ENCODE measurements around the gene TMC7.

TMC7 gene

DNA sequence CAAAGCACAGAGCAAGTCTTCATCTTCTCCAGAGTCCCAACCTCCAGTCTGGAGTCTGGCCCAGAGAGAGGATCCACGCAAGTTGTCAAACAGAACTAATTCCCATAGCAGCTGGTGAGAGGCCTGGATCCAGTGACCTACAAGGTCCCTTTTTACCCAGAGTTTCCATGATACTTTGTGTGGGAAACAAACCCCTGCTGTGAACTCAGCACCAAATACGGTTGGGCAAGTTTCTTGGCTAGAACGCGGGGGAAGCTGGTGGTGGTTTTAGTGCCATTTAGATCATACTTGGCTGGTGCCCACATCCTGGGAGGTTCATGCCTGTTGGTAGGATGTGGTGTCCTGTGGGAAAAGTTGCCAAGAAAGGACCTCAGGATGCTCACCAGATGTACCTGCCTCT is 18.1 kb downstream of the TMC7 start:
- no peaks in the 10 kb centered on the region for H3K27me3 ChIP-seq (replicated peaks; ENCODE audit: control insufficient read depth, insufficient read depth, low read length)
- TF ChIP-seq, protein P1, sequence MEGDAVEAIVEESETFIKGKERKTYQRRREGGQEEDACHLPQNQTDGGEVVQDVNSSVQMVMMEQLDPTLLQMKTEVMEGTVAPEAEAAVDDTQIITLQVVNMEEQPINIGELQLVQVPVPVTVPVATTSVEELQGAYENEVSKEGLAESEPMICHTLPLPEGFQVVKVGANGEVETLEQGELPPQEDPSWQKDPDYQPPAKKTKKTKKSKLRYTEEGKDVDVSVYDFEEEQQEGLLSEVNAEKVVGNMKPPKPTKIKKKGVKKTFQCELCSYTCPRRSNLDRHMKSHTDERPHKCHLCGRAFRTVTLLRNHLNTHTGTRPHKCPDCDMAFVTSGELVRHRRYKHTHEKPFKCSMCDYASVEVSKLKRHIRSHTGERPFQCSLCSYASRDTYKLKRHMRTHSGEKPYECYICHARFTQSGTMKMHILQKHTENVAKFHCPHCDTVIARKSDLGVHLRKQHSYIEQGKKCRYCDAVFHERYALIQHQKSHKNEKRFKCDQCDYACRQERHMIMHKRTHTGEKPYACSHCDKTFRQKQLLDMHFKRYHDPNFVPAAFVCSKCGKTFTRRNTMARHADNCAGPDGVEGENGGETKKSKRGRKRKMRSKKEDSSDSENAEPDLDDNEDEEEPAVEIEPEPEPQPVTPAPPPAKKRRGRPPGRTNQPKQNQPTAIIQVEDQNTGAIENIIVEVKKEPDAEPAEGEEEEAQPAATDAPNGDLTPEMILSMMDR (IDR thresholded peaks at IDR 0.05; ENCODE audit: insufficient read depth, low read length, poor library complexity, severe bottlenecking) = no peak
- no peaks in the 10 kb centered on the region for H3K36me3 ChIP-seq (ENCODE audit: control insufficient read depth, insufficient read depth, low read length)

DNA sequence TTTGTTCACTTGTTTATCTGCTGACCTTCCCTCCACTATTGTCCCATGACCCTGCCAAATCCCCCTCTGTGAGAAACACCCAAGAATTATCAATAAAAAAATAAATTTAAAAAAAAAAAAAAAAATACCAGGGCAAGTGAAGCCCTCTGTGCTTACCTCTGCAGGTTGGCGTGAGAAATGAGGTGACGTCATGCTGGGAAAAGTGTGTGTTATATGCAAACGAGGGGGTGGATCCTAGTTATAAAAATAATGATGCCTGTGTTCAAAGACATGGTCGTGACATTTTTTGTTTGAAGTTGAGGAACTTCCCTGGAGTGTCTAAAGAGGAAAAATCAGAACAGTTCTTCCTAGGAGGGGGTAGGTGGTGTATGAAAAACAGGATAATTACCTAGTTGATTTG is 20.2 kb downstream of the TMC7 start:
- H3K27me3 ChIP-seq (replicated peaks; ENCODE audit: control insufficient read depth, insufficient read depth, low read length) = no peaks in the 10 kb centered on the region
- TF ChIP-seq, protein P1 (IDR thresholded peaks at IDR 0.05; ENCODE audit: insufficient read depth, low read length, poor library complexity, severe bottlenecking) = no peak

More for the DNA sequence above, 18.1 kb downstream of the TMC7 start:
- H3K4me3 ChIP-seq (replicated peaks; ENCODE audit: low read depth, low read length) = no peak overlapping the region
- no peak for DNase-seq (ENCODE audit: extremely low read depth, insufficient read length)

DNA sequence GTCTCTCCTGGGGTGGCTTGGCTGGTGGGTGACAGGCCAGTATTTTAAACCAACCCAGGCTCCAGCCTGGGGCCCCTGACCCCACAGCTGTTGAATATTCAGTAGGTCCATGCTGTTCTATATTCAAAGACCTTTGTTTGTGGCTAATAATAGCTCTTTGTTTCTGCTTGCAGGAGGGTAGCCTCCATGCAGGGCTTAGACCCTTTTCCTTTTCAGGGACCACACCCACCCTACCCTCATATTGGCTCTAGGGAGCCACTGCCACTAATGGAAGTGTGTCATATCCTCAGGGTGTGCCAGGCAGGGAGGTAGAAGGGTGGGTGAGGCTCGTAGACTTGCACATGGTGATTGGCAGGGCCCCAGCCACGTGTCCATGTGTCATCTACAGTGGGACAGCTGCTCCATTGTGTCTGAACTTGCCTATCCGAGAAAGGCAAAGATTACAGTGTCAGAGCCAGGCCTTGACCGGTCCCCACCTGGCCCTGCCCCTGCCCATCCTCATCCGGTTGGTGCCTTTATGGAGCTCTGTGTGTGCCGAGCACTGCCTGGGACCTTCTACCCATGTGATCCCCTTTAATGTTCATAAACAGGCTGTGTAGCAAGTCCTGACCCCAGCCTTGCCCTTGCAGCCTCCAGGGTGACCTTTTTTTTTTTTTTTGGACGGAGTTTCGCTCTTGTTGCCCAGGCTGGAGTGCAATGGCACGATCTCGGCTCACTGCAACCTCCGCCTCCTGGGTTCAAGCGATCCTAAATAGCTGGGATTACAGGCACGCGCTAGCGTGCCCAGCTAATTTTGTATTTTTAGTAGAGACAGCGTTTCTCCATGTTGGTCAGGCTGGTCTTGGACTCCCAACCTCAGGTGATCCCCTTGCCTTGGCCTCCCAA is 22.1 kb downstream of the TMC7 start:
- no peak overlapping the region for H3K4me3 ChIP-seq (replicated peaks; ENCODE audit: low read depth, low read length)
- no peaks in the 10 kb centered on the region for H3K36me3 ChIP-seq (ENCODE audit: control insufficient read depth, insufficient read depth, low read length)
- no peaks in the 10 kb centered on the region for H3K27me3 ChIP-seq (replicated peaks; ENCODE audit: control insufficient read depth, insufficient read depth, low read length)
- TF ChIP-seq, protein P1 (IDR thresholded peaks at IDR 0.05; ENCODE audit: insufficient read depth, low read length, poor library complexity, severe bottlenecking) = no peak
- DNase-seq (ENCODE audit: extremely low read depth, insufficient read length) = no peak

More for the DNA sequence above, 20.2 kb downstream of the TMC7 start:
- DNase-seq (ENCODE audit: extremely low read depth, insufficient read length) = no peak
- Histone ChIP-seq H3K4me3 (replicated peaks; ENCODE audit: low read depth, low read length) (no peak overlapping the region), H3K36me3 (ENCODE audit: control insufficient read depth, insufficient read depth, low read length) (no peaks in the 10 kb centered on the region)

DNA sequence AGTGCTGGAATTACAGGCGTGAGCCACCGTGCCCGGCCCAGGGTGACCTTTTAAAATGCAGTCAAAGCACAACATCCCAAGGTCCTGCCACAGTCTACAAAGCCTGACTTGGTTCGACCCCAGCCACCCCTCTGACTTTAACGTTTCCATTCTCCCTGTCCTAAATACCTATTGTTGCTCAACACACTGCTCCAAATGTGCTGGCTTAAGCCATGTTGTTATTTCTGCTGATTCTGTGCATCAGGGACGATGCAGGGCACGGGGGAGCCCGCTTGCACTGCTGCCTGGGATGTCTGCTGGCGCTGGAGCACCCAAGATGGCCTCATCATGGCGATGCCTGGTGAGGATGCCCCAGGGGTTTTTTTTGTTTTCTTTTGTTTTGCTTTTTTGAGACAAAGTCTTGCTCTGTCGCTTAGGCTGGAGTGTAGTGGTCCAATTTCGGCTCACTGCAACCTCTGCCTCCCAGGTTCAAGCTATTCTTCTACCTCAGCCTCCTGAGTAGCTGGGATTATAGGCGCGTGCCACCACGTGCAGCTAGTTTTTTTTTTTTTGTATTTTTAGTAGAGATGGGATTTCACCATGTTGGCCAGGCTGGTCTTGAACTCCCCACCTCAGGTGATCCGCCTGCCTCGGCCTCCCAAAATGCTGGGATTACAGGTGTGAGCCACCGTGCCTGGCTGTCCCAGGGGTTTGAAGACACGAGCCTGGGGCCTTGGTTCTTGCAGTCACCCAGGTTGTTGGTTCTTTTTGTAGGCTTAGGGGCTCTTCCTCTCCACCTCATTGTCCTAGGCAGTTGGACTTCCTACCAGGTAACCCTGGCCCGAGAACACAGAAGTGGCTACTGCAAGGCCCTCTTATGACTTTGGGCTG is 22.9 kb downstream of the TMC7 start:
- TF ChIP-seq, protein P1 (IDR thresholded peaks at IDR 0.05; ENCODE audit: insufficient read depth, low read length, poor library complexity, severe bottlenecking) = no peak
- Histone ChIP-seq H3K4me3 (replicated peaks; ENCODE audit: low read depth, low read length) (no peak overlapping the region), H3K36me3 (ENCODE audit: control insufficient read depth, insufficient read depth, low read length) (no peaks in the 10 kb centered on the region), H3K27me3 (replicated peaks; ENCODE audit: control insufficient read depth, insufficient read depth, low read length) (no peaks in the 10 kb centered on the region)
- DNase-seq (ENCODE audit: extremely low read depth, insufficient read length) = no peak

DNA sequence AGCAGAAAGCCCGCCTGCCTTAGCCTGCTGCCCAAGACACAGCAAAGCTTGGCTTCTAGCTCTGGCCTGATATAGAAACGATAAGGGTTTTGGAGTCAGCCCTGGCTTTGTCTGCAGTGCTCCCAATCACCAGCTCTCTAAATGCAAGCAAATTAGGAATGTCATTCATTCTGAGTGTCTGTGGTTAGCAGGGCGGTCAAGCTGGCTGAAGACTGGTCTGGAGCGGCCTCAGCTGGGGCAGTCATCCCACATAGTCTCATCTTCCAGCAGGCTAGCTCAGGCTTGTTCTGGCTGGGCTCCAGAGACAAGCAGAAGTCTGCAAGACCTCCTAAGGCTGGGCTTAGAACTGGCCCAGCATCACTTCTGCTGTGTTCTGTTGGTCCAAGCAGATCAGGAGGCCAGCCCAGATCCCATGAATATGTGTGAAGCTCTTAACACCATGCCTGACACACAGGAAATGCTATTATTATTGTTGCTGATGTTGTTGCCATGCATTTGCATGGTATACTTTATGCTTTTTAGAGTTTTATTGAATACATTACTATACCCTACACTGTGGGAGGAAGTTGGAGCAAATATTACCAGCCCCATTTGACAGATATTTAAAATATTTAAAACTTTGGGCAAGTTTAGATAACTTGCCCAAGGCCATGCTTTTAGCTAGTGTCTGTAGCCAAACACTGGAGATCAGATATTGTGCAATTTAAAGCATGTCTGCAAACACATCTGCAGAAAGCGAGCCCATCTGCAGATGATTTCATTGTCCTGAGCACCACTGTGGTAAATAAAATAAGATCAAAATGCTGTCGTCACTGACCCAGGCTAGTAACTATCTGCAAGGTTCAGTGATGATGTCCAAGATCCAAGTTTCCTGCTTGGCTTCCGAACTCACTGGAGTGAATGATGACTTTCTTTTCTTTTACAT is 24.8 kb downstream of the TMC7 start:
- TF ChIP-seq, protein P1 (IDR thresholded peaks at IDR 0.05; ENCODE audit: insufficient read depth, low read length, poor library complexity, severe bottlenecking) = no peak
- no peak for DNase-seq (ENCODE audit: extremely low read depth, insufficient read length)
- no peaks in the 10 kb centered on the region for H3K36me3 ChIP-seq (ENCODE audit: control insufficient read depth, insufficient read depth, low read length)
- H3K4me3 ChIP-seq (replicated peaks; ENCODE audit: low read depth, low read length) = no peak overlapping the region
- no peaks in the 10 kb centered on the region for H3K27me3 ChIP-seq (replicated peaks; ENCODE audit: control insufficient read depth, insufficient read depth, low read length)

Measured in GM06990 (cell line).